CMK (cell line): ENCODE data around the gene KCTD17.
A peak's percentile ranks its signal among the peaks of the same experiment; 100 is the strongest.
"Not testable (repeated sequence)": the region's sequence is repeated elsewhere in the genome, so short reads cannot be mapped to it uniquely, and the experiment has no call there.

Source experiments
- DNase-seq: peaks from one replicate; pipeline ENCODE4 v3.0.0-alpha.2; 2010; ENCODE audit warnings: low read depth

Gene KCTD17

DNA sequence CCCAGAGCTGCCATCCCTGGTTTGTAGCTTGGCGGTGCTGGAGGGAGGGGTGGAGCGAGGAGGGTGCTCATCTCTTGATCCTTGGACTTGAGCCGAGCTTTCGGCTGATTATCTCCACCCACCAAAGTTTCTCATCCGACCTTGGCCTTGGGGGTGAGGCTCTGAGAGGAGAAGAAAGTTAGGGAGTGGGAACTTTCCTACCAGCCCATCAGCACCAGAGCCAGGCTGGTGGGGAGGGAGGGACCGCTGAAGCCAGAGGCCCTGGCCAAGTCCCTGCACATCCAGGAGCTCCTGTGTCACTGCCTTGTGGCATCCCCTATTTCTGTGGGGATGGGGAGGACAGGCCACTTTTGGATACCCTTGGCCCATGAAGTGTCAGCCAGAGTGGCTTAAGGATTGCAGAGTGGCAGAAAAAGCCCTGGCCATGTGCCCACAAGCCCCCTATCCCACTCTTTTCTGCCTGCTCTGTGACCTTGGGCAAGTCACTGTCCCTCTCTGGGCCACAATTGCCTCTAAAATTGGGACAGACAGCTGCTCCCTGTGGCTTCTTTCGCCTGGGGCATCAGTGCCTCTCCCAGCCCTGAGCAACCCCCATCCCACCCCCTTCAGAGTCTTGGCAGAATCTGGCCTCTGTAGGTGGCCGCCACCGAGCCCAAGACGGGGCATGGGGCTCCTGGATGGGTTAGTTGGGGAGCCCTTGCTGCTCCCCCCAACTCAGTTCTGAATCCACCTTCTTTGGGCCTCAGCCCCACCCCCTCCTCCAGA, 10.3 kb downstream of the KCTD17 start:
- DNase-seq: no peak

DNA sequence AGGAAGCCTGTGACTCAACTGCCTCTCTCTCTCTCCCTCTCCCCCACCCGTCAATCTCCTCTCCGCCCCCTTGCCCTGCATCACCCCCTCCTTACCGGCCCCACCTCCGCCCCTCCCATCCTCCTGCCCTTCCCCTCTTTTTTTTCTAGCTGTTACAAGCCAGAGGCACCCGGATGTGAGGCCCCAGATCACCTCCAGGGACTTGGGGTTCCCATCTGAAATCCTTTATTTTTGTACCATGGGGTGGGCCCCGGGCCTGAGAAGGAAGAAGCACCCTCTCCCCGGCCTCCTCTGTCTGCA, 10.8 kb downstream of the KCTD17 start:
- no peak for DNase-seq

DNA sequence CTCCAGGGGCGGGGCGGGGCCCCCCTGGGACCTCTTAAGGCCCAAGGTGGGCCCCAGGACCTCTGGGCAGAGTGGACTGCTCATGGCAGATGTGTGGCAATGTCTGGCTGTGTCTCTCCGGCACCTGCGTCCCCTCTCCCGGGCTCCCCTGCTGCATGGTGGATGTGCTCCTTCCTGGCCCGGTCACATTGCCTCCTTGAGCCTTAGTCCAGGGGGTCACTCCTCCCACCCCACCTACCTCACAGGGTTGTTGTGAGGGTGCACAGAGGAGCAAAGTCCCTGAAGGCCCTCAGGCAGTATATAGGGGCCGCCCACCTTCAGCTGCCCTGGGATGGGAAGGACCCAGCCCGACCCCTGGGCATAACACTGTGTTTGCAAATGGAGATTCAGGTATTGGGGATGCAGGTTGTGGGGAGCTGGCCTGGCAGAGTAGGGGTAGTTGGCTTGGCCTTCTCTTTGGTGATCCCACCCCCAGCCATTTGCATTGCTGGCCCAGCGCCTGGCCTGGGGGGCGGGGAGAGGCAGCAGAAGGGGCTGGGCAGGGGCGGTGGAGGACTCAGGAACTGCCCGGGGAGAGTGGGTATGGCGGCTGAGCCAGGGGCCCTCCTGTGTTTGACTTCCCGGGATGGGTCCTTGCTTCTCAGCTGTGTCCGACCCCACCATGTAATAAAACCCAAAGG, 11.3 kb downstream of the KCTD17 start:
- no peak for DNase-seq

DNA sequence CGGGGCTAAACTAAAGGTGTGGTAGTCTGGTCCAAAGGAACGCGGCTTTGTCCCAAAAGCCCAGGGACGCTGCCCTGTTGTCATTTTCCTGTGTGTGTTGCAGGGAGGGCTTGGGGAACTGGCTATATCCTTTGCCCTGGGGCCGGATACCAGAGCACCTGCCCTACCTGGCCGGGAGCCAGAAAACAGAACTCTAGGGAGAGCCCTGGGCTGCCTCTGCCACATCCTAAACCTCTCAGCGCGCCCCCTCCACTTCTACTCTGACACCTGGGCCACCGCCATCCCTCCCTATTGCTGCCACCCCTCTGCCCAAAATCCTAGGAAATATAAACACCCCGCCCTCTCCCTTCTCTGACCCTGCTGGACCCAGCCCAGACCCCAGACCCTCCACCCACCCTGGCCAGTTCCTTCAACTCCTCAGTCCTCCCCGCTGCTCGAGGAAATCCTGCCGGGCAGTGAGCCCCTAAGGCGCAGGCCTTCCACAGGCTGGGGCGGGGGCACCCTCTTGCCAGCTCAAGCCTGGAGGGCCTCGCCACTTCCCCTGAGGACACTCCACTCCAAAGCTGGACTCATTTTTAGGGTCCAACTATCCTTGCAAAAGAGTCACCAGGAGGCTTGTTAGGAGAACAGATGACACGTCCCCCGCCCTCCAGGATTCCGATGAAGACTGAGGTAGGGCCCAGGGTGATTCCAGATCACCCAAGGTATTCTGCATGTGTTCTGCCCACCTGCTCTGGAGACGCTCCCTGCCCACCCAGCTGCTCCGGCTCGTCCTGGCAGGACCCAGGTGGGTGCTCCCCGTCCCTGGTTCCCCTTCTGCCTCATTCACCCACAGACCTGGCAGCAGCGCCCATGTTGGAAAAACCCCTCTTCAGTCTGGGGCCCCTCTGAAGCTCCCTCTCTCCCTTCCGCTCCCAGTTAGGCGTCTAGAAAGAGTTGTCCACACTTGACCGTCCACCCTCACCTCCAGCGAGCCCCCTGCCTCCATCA, 12.2 kb downstream of the KCTD17 start:
- DNase-seq: no peak

DNA sequence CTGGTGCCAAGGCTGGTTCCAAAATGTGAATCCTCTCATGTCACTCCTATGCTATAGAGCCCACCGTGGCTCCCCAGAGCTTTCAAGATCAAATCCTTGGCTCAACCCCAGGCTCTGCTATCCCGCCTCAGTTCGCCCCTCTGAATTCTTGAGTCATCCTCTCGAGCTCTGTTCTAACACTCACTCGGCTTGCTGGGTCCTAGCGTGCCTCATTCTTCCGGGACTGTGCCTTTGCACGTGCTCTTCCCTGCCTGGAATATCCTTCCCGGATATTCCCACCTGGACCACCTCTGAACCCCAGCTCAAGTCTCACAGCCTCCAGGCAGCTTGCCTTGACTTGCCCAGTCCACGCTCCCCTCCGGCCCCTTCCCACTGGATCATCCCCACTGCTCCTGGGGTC, 13.0 kb downstream of the KCTD17 start:
- DNase-seq: no peak

DNA sequence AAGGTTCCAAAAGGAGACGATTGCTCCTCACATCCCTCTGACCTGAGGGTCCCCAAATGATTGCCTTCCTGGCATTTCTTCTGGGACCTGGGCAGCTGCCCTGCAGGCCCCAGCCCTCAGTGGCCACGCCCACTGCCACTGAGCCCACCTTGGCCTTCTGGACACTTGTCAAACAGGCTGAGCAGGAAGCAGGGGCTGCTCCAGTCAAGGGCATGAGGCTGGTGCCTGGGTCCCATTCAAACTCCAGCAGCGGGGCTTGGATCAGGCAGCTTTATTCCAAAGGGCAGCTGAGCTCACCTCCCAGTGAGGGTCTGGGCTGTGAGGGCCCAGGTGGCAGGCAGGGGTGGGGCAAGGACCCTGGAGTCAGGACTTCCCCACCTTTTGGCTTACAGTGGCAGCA, 13.6 kb downstream of the KCTD17 start:
- DNase-seq: no peak

DNA sequence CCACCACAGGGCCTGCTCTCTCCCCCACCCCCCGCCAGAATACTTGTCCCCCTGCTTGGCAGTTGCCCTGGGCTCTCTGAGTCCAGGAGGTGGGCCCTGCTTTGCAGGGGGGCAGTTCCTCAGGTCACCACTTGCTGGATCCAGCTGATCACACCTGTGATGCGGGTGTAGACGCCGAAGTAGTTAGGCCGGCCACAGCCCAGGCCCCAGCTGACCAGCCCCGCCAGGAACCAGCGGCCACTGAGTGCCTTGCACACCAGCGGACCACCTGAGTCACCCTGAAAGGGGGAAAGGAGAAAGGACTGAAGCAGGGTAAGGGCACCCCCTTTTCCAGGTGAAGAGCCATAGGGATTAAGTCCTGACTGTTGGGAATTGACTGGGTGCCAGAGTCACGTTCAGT, 14.4 kb downstream of the KCTD17 start:
- no peak for DNase-seq

DNA sequence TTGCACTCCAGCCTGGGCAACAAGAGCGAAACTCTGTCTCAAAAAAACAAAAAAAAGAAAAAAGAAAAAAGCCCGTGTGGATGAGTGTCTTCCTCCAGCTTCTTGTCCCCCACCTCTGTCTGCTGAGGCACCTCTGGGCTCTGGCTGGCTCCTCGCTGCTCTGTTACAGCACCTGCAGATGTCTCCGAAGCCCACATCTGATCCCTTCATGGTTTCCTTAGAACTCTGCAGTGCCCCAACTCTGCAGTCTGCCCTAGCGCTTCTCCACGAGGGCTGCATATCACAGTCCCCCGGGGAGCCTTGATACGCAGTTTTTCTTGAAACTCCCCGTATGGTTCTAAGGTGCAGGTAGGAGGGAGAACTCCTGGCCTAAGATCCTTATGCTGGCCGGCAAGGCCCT, 15.9 kb downstream of the KCTD17 start:
- no peak for DNase-seq

DNA sequence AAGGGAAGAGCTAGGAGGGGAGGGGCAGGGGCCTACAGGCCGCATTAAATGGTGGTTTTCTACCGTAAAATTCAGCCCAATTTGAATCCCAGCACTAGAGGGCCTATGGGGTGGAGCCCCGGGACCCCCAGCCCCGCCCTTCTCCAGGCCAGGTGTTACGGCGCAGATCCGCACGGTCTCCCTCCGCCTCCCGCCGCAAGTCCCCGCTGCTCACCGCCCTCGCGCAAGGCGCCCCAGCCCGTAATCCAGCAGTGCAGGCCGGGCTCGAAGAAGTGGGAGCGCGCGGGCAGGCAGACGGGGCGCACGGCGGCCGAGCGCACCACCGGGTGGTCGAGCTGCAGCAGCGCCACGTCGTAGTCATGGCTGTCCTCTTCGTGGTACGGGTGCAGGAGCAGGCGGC, 17.3 kb downstream of the KCTD17 start:
- DNase-seq: no peak

DNA sequence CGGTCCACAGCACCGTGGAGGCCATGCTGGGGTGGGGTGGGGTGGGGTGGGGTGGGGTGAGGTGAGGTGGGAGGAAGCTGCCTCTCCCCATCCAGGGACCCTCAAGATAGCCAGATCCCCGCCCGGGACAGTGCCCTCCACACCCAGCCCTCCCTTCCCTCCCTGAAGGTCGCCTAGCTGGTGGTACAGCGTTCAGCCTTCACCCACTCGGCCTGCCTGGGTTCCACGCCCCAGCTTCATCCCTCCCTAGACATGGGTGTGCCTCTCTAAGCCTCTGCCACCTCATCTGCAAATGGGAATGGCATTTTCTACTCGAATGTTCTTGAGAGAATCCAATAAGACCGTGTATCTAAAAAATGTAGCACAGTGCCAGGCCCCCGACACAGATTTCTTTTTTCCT, 17.8 kb downstream of the KCTD17 start:
- DNase-seq: no peak

DNA sequence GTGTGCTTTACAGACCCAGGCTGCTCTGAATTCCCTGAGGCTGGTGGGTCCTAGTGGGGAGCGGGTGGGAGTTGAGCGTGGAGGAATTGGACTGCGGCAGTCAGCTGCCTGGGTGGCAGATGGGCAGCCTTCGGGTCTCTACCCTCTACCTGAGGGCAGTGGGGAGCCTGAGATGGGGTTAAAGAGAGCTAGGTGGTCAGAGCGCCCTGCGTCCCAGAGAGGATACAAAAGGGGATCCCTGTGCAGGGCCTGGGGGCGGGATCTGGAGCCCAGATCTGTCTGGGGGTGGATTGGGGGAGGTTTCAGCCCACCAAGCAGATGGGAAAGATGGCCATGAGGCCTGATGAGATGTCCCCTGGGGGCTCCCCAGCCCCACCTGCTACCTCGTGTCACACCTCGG, 18.2 kb downstream of the KCTD17 start:
- DNase-seq: no peak

DNA sequence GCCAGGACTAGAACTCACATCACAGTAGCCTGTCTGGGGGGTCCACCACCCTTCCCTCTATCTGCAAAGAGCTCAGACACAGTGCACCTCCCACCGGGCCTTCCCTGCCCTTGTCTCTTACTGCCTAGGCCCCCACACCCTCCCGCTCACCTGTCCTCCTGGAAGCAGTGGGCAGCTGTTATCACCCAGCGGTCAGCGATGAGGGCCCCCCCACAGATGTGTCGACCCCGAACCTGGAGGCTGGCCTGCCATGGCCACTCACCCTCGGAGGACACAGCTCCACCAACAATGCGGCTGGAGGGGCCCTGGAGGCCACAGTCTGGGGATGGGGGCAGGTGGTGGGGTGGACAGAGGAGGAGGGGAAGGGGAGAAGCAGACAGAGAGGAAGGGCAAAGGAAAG, 18.8 kb downstream of the KCTD17 start:
- DNase-seq: no peak

DNA sequence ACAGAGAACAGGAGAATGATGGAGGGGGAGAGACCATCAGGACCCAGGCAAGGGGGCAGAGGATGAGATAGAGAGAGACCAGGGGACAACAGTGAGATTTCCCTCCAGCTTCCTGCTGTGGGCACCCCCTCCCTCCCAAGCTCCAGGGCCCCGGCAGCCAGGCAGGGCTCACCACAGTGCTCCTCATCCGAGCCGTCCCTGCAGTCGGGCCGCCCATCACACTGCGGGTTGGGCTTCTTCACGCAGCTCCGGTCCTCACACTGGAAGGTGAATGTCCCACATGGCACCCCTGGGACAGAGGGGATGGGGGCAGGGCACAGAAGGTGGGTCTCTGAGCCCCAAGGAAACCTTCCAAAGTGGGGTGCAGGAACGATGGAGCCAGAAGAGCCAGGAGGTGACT, 19.2 kb downstream of the KCTD17 start:
- DNase-seq: no peak

DNA sequence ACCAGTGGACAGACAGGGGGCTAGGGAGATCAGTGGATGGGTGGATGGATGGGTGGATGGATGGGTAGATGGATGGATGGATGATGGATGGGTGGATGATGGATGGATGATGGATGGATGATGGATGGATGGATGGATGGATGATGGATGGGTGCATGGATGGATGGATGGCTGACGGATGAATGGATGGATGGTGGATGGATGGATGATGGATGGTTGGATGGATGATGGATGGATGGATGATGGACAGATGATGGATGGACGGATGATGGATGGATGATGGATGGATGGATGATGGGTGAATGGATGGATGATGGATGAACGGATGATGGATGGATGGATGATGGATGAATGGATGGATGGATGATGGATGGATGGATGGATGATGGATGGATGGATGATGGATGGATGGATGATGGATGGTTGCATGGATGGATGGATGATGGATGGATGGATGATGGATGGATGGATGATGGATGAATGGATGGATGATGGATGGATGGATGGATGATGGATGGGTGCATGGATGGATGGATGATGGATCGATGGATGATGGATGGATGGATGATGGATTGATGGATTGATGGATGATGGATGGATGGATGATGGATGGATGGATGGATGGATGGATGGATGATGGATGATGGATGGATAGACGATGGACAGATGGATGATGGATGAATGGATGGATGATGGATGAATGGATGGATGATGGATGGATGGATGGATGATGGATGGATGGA, 20.5 kb downstream of the KCTD17 start:
- DNase-seq: not testable (repeated sequence)

DNA sequence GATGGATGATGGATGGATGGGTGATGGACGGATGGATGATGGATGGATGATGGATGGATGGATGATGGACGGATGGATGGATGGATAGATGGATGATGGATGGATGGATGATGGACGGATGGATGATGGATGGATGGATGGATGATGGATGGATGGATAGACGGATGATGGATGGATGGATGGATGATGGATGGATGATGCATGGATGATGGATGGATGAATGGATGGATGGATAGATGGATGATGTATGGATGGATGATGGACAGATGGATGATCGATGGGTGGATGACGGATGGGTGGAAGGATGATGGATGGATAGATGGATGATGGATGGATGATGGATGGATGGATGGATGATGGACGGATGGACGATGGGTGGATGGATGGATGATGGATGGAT, 21.1 kb downstream of the KCTD17 start:
- no peak for DNase-seq

DNA sequence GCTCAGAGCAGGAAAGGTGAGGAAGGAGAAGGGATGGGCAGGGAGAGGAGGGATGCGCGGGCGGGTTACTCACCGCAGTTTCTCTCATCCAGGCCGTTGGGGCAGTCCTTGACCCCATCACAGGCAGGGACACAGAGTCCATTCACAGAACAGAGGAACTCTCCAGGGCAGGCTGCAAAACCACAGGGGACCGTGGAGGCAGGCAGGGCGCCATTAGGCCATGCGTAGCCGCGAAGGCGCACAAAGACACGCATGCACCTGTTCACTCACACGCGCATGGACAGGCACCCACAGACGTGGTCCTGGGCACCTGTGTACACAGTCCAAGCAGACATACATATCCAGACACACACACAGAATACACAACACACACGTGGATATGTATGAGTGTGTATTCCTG, 23.0 kb downstream of the KCTD17 start:
- DNase-seq: no peak

DNA sequence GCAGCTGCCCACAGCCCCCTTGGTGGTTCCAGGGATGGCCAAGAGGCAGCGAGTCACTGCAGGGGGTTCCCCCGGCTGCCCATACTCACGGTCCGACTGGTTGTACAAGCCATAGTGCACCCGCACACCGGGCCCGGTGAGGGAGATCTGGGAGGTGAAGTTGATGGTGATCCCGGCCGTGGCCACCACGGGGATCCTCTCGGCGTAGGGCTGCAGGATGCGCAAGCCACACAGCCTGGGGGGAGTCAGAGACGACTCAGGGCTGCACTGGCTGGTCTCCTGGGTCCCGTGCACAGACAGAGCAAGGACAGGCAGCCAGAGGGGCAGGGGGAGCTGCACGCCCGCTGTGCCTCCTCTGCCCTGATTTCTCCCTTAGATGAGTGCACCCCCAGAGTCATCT, 23.5 kb downstream of the KCTD17 start:
- DNase-seq: no peak

DNA sequence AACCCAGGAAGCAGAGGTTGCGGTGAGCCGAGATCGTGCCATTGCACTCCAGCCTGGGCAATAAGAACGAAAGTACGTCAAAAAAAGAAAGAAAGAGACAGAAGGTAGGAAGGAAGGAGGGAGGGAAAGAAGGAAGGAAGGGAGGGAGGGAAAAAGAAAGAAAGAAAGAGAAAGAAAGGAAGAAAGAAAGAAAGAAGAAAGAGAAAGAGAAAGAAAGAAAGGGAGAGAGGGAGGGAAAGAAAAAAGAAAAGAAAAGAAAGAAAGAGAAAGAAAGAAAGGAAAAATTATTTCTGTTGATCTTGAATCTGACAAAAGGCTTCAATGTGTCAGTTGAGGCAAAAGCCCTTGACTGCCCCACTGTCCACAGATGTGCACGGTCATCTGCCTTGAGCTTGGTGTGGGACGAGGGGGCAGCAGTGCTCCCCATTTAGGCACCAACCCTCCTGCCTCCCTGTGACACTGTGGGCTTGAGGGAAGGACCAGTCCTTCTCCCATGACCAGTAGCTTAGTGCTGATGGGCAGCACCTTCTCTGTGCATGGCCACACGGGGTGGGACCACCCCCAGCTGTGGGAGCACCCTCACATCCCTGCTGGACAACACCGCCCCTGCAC, 24.4 kb downstream of the KCTD17 start:
- DNase-seq: no peak

DNA sequence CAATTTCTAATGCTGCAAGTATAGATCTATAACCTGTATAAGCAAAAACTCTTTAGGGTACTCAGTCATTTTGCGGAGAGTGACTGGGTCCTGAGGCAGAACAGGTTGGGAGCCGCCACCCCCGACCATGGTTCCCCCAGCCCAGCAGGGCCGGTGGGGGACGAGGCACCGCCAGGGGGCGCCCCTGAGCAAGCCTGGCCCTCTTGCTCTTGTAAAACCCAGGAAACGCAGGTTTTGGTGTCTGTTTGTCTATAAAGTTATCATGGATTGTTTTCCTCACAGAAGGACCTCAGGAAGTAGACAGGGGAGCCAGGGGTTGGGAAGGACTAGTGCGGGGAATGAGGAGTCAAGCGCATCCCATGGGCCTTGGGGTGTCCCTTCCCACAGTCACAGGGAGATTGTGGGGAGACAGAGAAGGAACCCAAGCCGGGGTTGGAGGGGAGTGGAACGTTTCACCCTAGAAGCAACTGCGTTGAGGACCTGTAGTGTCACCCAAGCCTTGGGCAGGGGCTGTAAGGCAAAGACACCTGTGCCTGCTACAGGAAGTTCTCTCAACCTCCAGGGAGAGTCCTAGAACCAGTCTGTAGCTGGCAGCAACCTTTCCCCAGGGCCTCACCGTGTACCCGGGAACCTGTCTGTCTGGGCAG, 26.4 kb downstream of the KCTD17 start:
- DNase-seq: peak; percentile 36

DNA sequence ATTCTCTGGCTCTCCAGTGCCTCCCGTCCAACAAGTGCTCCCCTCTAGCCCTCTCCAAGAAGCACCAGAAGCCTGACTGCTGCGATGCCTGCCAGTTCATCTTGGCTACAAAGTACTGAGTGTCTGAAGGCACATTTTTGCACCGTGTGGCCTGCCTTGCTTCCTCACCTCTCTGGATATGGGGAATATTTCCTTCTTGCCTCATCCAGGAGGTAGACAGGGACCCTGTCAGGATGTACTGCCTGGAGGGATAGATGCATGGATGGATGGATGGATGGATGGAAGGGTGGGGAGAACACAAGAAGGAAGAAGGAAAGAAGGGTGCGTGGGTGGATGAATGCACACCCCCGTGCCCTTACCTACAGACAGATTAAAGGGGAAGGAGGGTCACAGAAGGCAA, 27.6 kb downstream of the KCTD17 start:
- no peak for DNase-seq

DNA sequence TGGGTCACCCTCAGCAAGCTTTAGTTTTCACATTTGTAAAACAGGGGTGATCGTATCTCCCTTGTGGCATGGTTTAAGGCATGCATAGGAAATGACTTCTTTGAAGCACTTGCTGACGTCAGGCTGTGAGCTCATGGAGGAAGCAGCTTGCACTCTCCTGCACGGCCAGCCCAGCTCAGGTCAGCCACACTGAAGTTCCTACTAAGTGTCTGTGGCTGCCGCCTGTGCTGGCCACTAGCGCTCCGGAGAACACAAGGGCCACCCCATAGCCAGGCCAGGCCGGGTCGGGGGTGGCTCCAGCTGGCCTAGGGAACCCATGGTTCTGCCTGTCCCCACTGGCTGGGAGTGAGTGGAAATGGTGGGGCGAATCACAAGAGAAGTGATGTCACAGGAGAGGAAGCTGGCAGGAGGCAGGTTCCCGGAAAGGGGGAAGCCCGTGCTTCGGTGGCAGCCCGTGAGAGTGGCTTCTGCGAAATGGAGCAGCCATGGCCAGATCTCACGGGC, 28.2 kb downstream of the KCTD17 start:
- peak; percentile 5 for DNase-seq
